Measurements from ENCODE around the gene MRPL20.

The MRPL20 gene

DNA sequence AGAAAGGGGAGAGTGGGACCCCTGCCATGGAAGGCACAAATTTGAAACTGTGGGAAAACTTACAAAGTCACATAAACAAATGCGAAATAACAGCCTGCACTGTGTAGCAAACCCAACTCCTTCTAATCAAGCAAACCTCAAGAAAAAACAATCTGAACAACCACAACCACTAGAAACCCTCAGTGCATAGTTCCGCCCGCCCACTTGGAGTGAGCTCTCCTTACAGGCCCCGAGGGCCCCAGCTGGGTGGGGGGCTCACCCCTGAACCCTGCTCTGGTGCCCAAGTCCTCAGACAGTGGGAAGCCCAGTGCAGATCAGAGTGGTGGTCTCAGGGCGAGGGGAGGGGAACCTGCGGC lies 47.8 kb downstream of the MRPL20 start:
- no peak overlapping the region for H3K4me3 ChIP-seq
- H3K36me3 ChIP-seq (replicated peaks) = no peaks in the 10 kb centered on the region
- H3K9me3 ChIP-seq = no peaks in the 10 kb centered on the region
- in situ Hi-C loops (cut with MboI; ENCODE audit: low sequenced_read_pairs) = no loop called here
- peaks cover 2% of the 10 kb centered on the region; the same call in 1 of the 2 replicates for H3K4me1 ChIP-seq
- DNase-seq (ENCODE audit: low spot score in 2 of 2) = no peak
- H3K27me3 ChIP-seq (ENCODE audit: low read depth) = peaks cover 6% of the 10 kb centered on the region

- no peak for DNase-seq (ENCODE audit: low spot score in 2 of 2)
- peaks cover 13% of the 10 kb centered on the region for H3K27me3 ChIP-seq (ENCODE audit: low read depth)
- in situ Hi-C loops (cut with MboI; ENCODE audit: low sequenced_read_pairs) = no loop called here
- no peaks in the 10 kb centered on the region for H3K9me3 ChIP-seq
- H3K4me3 ChIP-seq = no peak within 1 kb of the TSS
- H3K36me3 ChIP-seq (replicated peaks) = no peaks in the 10 kb centered on the region
- H3K4me1 ChIP-seq = peaks cover 6% of the 10 kb centered on the region
Observed at GRCh38 chr1:1358433-1359271, 48.4 kb downstream of the MRPL20 start, which contains the start of gene MXRA8. Gene MXRA8 (minus strand): TSS chr1:1358555. CDS start chr1:1358504, 51 bp downstream.

- peaks cover 17% of the 10 kb centered on the region for H3K27me3 ChIP-seq (ENCODE audit: low read depth)
- in situ Hi-C loops (cut with MboI; ENCODE audit: low sequenced_read_pairs) = no loop called here
- DNase-seq (ENCODE audit: low spot score in 2 of 2) = no peak
Observed at GRCh38 chr1:1357871-1358432, 49.1 kb downstream of the MRPL20 start.

DNA sequence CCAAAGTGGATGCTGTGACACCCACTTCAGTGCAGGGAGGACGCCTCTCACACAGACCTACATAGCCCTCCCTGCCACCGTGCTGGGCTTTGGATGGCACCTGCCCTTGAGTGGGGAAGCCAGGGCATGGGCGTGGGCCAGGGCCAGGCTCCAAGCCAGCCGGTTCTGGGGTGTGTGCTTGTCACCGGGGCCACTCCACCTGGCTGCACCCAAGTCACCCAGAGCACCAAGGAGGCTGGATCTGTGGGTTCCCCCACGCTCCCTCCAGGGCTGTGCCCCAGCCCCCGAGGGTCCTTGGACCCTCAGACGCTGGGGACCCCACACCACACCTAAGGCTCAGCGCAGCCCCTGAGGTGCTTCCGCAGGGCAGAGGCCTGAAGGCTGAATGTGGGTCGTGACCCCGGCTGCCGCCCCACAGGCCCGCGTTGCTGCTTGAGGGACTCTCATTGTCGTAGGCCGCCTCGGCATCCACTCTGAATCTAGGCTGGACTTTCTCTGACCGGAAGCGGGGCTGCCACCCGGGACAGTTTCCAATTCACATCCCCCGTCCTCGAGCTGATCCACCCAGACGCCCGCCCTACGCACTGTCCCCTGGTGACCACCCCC lies 50.2 kb downstream of the MRPL20 start:
- H3K4me1 ChIP-seq = peaks cover 8% of the 10 kb centered on the region
- peaks cover 17% of the 10 kb centered on the region for H3K27me3 ChIP-seq (ENCODE audit: low read depth)
- H3K36me3 ChIP-seq (replicated peaks) = no peaks in the 10 kb centered on the region
- DNase-seq (ENCODE audit: low spot score in 2 of 2) = no peak
- in situ Hi-C loops (cut with MboI; ENCODE audit: low sequenced_read_pairs) = no loop called here
- no peak overlapping the region for H3K4me3 ChIP-seq
- H3K9me3 ChIP-seq = no peaks in the 10 kb centered on the region

More at GRCh38 chr1:1357871-1358432, 49.1 kb downstream of the MRPL20 start:
- H3K9me3 ChIP-seq = no peaks in the 10 kb centered on the region
- H3K4me1 ChIP-seq = peaks cover 8% of the 10 kb centered on the region
- no peaks in the 10 kb centered on the region for H3K36me3 ChIP-seq (replicated peaks)
- no peak overlapping the region for H3K4me3 ChIP-seq

- no peak overlapping the region for H3K4me3 ChIP-seq
- H3K27me3 ChIP-seq (ENCODE audit: low read depth) = peaks cover 17% of the 10 kb centered on the region
- no peaks in the 10 kb centered on the region for H3K9me3 ChIP-seq
- in situ Hi-C loops (cut with MboI; ENCODE audit: low sequenced_read_pairs) = no loop called here
- peaks cover 8% of the 10 kb centered on the region for H3K4me1 ChIP-seq
- no peaks in the 10 kb centered on the region for H3K36me3 ChIP-seq (replicated peaks)
- no peak for DNase-seq (ENCODE audit: low spot score in 2 of 2)
Observed at GRCh38 chr1:1356166-1356795, 50.8 kb downstream of the MRPL20 start.

DNA sequence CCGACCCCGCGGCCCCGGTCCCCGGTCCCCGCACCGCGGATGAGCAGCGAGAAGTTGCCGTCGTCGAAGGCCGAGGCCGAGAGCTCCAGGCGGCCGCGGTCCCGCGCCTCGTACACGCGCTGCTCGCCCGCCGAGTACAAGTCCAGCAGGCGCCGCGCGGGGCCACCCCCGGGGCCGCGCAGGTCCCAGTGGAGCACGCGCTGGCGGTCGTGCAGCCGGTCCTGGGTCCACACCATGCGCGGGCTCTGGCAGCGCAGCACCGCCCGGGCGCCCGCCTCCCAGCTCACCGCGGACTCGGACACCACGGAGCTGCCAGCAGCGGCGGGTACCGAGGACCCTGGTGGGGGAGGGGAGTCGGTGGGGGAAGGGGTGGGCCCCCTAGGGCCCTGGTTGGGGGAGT lies 51.7 kb downstream of the MRPL20 start:
- Histone ChIP-seq H3K4me3 (peak overlapping the region; percentile 8; the same call in 1 of the 2 replicates), H3K4me1 (peaks cover 8% of the 10 kb centered on the region), H3K36me3 (replicated peaks) (no peaks in the 10 kb centered on the region), H3K27me3 (ENCODE audit: low read depth) (peaks cover 17% of the 10 kb centered on the region), H3K9me3 (no peaks in the 10 kb centered on the region)
- DNase-seq (ENCODE audit: low spot score in 2 of 2) = peak in 1 of 2 experiments; percentile 68
- in situ Hi-C loops (cut with MboI; ENCODE audit: low sequenced_read_pairs) = no loop called here

GRCh38 chr1:1354271-1355247 lies 52.5 kb downstream of the MRPL20 start:
- Histone ChIP-seq H3K36me3 (replicated peaks) (no peaks in the 10 kb centered on the region), H3K27me3 (ENCODE audit: low read depth) (peaks cover 17% of the 10 kb centered on the region), H3K4me3 (peak overlapping the region; percentile 18), H3K9me3 (no peaks in the 10 kb centered on the region), H3K4me1 (peaks cover 8% of the 10 kb centered on the region)
- in situ Hi-C loops (cut with MboI; ENCODE audit: low sequenced_read_pairs) = no loop called here
- no peak for DNase-seq (ENCODE audit: low spot score in 2 of 2)

DNA sequence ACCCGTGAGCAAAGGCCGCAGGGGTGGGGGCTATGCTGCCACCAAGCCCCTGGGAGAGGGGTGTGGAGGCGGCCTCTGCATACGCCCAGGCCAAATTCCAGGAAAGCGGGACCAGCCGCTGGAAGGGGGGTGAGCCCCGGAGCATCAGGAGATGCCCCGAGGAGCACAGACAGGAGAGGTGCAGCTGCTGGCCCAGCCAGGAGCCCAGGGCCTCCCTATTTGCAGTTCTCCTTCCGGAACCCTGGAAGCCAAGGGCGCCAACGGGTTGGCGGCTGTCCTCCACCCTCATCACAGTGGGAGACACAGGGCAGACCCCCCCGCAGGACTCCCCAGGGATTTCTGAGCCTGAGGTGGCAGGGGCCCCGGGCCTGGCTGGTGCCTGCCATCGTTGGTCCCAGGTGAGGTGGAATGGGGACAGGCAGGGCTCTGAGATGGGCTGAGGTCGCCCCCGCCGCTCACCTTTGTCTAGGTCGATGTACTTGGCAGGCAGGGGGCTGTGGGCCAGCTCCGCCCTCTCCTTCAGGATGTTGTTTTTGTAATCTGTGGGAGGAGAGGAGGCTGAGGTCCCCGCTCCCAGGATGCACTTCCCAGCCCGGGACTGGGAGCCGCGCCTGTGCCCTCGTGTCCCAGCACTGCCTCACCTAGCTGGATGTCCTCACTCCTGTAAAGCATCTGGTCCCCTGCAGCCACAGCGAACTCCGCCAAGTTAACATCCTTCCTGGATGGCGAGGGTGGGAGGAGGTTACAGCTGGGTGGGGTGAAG lies 53.5 kb downstream of the MRPL20 start:
- in situ Hi-C loops (cut with MboI; ENCODE audit: low sequenced_read_pairs) = no loop called here
- H3K9me3 ChIP-seq = no peaks in the 10 kb centered on the region
- DNase-seq (ENCODE audit: low spot score in 2 of 2) = peak; percentile 28 to 70
- peaks cover 8% of the 10 kb centered on the region for H3K4me1 ChIP-seq
- peaks cover 17% of the 10 kb centered on the region for H3K27me3 ChIP-seq (ENCODE audit: low read depth)
- H3K36me3 ChIP-seq (replicated peaks) = no peaks in the 10 kb centered on the region
- H3K4me3 ChIP-seq = peak overlapping the region; percentile 18

- Histone ChIP-seq H3K27me3 (ENCODE audit: low read depth) (peaks cover 17% of the 10 kb centered on the region), H3K4me3 (no peak overlapping the region), H3K36me3 (replicated peaks) (no peaks in the 10 kb centered on the region), H3K4me1 (peaks cover 8% of the 10 kb centered on the region), H3K9me3 (no peaks in the 10 kb centered on the region)
- in situ Hi-C loops (cut with MboI; ENCODE audit: low sequenced_read_pairs) = no loop called here
- no peak for DNase-seq (ENCODE audit: low spot score in 2 of 2)
Observed at GRCh38 chr1:1352786-1353388, 54.2 kb downstream of the MRPL20 start.

Measured in HAP-1 (cell line).